ENCODE measurements around the gene RPS6KC1.

- TF ChIP-seq CTCF (IDR thresholded peaks at IDR 0.05) (no peak), POLR2A (IDR thresholded peaks at IDR 0.05) (no peak)
These were observed 149.6 kb downstream of the RPS6KC1 start for GRCh38 chr1:213200630-213201029.
